ENCODE measurements around the gene DAB1.

The DAB1 gene

GRCh38 chr1:57012315-57012714 lies 411.5 kb downstream of the DAB1 start:
- no peak for DNase-seq

GRCh38 chr1:57010511-57010910 lies 413.3 kb downstream of the DAB1 start:
- no peak for DNase-seq

GRCh38 chr1:57007948-57008347 lies 415.9 kb downstream of the DAB1 start:
- no peak for DNase-seq

- DNase-seq = no peak
These were observed 416.4 kb downstream of the DAB1 start for GRCh38 chr1:57007472-57007871.

GRCh38 chr1:57003398-57004139 lies 420.3 kb downstream of the DAB1 start:
- no peak for DNase-seq

GRCh38 chr1:56995414-56996100 lies 428.3 kb downstream of the DAB1 start:
- DNase-seq = no peak

- DNase-seq = no peak
These were observed 430.4 kb downstream of the DAB1 start for GRCh38 chr1:56993475-56993874.

GRCh38 chr1:56992318-56993125 lies 431.3 kb downstream of the DAB1 start:
- no peak for DNase-seq

- DNase-seq = no peak
These were observed 432.3 kb downstream of the DAB1 start for GRCh38 chr1:56991576-56991975.

GRCh38 chr1:56986397-56986796 lies 437.5 kb downstream of the DAB1 start:
- DNase-seq = no peak

- DNase-seq = no peak
These were observed 438.0 kb downstream of the DAB1 start for GRCh38 chr1:56985857-56986256.

GRCh38 chr1:56983484-56983883 lies 440.4 kb downstream of the DAB1 start:
- DNase-seq = no peak

GRCh38 chr1:56979986-56980755 lies 443.7 kb downstream of the DAB1 start:
- no peak for DNase-seq

- no peak for DNase-seq
These were observed 445.0 kb downstream of the DAB1 start for GRCh38 chr1:56978819-56979218.

- DNase-seq = no peak
These were observed 445.9 kb downstream of the DAB1 start for GRCh38 chr1:56977910-56978309.

GRCh38 chr1:56975446-56975845 lies 448.4 kb downstream of the DAB1 start:
- DNase-seq = no peak

- no peak for DNase-seq
These were observed 449.7 kb downstream of the DAB1 start for GRCh38 chr1:56973923-56974742.

- DNase-seq = no peak
These were observed 450.9 kb downstream of the DAB1 start for GRCh38 chr1:56972976-56973375.

GRCh38 chr1:56970280-56970679 lies 453.6 kb downstream of the DAB1 start:
- no peak for DNase-seq

- DNase-seq = no peak
These were observed 454.9 kb downstream of the DAB1 start for GRCh38 chr1:56968878-56969495.
